Activated naive CD8-positive, alpha-beta T cell treated with anti-CD3 and anti-CD28 coated beads, Interleukin-2, amount 50 U/mL, for 24 hours (primary cell): ENCODE measurements around the gene TAOK1.
A peak's percentile ranks its signal among the peaks of the same experiment; 100 is the strongest.

Source experiments
- ATAC-seq: fragments of 150-1000 bp; cut with Tn5 transposase; one replicate; pipeline ENCODE4 v1.10.0; 2021
- DNase-seq: peaks from one replicate; pipeline ENCODE4 v3.0.0; 2021
- H3K27ac Mint-ChIP-seq: one replicate; pipeline ENCODE4 v1.8.0; 2021; ENCODE audit warnings: mild to moderate bottlenecking, mixed read lengths
- H3K27me3 Mint-ChIP-seq: one replicate; pipeline ENCODE4 v1.8.0; 2021; ENCODE audit warnings: mixed read lengths
- H3K36me3 Mint-ChIP-seq: one replicate; pipeline ENCODE4 v1.8.0; 2021; ENCODE audit warnings: low read depth, mixed read lengths
- H3K4me1 Mint-ChIP-seq: one replicate; pipeline ENCODE4 v1.8.0; 2021; ENCODE audit warnings: mixed read lengths
- H3K4me3 Mint-ChIP-seq: one replicate; pipeline ENCODE4 v1.8.0; 2021; ENCODE audit warnings: mild to moderate bottlenecking, moderate library complexity, mixed read lengths
- H3K9me3 Mint-ChIP-seq: one replicate; pipeline ENCODE4 v1.8.0; 2021; ENCODE audit warnings: mixed read lengths

The TAOK1 gene

DNA sequence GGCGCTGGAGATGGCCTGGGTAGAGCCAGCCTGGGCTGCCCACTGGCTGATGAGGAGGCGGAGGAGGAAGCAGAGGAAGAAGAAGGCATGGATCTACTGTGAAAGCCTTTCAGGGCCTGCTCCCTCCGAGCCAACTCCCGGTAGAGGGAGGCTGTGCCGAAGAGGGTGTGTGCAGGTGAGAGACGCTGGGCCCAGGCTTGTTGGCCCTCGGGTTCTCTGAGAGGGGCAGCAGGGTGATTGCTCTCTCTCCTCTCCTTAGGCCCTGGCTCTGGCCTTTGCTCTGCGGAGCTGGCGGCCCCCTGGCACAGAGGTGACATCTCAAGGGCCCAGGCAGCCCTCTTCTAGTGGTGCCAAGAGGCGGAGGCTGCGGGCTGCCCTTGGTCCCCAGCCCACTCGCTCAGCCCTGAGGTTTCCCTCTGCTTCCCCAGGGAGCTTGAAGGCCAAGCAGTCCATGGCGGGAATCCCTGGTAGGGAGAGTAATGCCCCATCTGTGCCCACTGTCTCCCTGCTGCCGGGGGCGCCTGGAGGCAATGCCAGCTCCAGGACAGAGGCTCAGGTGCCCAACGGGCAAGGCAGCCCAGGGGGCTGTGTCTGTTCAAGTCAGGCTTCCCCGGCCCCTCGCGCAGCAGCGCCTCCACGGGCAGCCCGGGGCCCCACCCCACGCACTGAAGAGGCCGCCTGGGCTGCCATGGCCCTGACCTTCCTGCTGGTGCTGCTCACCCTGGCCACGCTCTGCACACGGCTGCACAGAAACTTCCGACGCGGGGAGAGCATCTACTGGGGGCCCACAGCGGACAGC lies 181.9 kb downstream of the TAOK1 start:
- Mint-ChIP-seq H3K27ac (no peak overlapping the region), H3K36me3 (peaks cover 9% of the 10 kb centered on the region), H3K9me3 (no peaks in the 10 kb centered on the region), H3K4me3 (no peak overlapping the region), H3K27me3 (no peaks in the 10 kb centered on the region), H3K4me1 (peaks cover 16% of the 10 kb centered on the region)
- DNase-seq (no peak), ATAC-seq (no peak)

DNA sequence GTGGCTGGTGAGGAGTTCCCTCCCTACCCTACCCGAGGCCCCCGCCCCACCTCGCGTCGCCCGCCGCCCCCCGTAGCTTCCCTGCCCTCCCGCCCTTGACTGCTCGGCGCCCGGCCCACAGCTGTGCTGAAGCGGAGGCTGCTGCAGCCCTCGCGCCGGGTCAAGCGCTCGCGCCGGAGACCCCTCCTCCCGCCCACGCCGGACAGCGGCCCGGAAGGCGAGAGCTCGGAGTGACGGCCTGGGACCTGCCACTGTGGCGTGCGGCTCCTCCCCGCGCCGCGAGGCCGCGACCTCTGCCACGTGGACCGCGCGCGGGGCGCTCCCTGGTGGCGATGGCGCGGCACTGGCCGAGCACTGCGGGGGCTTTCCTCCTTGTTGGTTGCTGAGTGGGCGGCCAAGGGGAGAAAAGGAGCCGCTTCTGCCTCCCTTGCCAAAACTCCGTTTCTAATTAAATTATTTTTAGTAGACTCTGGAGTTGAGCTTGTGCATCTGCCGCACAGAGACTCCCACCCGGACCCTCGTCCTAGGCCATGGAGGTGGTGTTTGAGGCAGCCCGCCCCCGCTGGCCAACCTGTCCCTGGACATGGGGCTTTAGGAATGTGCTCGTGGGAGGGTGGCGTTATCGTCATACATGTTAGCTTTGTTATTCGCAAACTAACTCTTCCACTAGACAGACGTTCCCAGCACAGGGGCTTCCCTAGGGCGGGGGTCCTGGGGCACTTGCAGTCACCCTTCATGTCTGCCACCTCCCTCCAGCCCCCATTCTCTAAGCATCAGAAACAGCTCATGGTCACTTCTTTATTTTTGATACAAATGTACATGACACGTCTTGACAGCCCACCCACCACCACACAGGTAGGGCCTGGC lies 182.8 kb downstream of the TAOK1 start:
- H3K4me3 Mint-ChIP-seq = no peak overlapping the region
- ATAC-seq (no peak), DNase-seq (peak; percentile 64)
- no peaks in the 10 kb centered on the region for H3K9me3 Mint-ChIP-seq
- H3K27ac Mint-ChIP-seq = peak overlapping the region; percentile 31
- H3K36me3 Mint-ChIP-seq = peaks cover 11% of the 10 kb centered on the region
- peaks cover 16% of the 10 kb centered on the region for H3K4me1 Mint-ChIP-seq
- no peaks in the 10 kb centered on the region for H3K27me3 Mint-ChIP-seq

DNA sequence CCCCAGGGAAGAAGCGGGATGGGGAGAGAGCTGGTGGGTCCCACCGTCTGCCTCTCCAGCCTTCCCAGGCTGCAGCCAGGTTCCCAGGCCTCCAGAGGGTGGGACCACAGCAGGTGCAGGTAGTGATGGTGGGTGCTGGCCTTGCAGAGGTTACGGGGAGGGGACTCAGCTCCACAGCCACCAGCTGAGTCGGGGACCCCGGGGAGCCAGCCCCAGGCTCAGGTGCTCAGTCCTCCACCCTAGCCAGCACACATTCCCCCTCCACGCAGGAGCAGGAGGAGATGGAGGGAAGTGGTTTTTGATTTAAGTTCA lies 183.4 kb downstream of the TAOK1 start:
- DNase-seq (no peak), ATAC-seq (no peak)
- peaks cover 15% of the 10 kb centered on the region for H3K36me3 Mint-ChIP-seq
- peak overlapping the region; percentile 31 for H3K27ac Mint-ChIP-seq
- no peaks in the 10 kb centered on the region for H3K27me3 Mint-ChIP-seq
- no peaks in the 10 kb centered on the region for H3K9me3 Mint-ChIP-seq
- no peak overlapping the region for H3K4me3 Mint-ChIP-seq
- H3K4me1 Mint-ChIP-seq = peaks cover 13% of the 10 kb centered on the region

DNA sequence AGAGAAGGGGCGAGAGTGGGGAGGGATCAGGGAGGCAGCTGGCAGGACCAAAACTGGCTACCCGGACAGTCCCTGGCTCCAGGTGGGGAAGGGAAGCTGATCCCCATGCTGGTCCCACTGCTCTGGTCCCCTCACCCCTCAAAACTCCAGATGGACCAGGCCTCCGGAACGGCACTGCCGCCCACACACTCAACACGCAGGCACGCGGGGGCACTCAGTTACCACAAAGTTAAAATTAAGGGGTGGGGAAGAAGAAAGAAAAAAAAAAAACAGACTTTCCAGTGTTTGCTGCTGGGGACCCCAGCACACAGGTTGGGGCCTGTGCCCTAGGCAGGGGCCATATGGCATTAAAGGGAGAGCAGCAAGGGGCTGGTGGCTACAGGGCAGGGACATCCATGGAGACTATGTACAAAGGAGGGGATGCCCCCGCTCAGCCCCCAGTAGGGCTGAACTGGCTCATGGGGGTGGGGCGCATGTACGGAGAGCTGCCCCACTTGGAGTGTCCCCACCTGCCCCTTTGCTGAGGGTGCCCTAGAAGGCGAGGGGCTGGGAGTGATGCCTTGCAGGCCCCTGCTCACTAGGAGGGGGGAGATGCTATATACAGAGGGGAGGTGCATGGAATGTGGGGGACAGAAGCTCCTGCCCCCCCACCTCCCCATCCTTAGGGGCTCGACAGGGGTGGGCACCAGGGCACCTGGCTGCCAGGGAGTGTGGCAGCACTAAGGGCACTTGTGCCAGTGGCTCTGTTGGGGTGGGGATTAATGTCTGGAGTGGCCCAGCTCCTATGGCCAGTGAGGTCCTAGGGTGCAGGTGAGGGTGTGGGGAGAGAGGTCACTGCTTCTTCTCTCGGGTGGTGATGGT lies 183.9 kb downstream of the TAOK1 start:
- peaks cover 11% of the 10 kb centered on the region for H3K4me1 Mint-ChIP-seq
- no peak overlapping the region for H3K4me3 Mint-ChIP-seq
- H3K27ac Mint-ChIP-seq = peak overlapping the region; percentile 31
- H3K9me3 Mint-ChIP-seq = no peaks in the 10 kb centered on the region
- no peak for DNase-seq
- H3K27me3 Mint-ChIP-seq = no peaks in the 10 kb centered on the region
- H3K36me3 Mint-ChIP-seq = peaks cover 15% of the 10 kb centered on the region
- ATAC-seq = no peak

DNA sequence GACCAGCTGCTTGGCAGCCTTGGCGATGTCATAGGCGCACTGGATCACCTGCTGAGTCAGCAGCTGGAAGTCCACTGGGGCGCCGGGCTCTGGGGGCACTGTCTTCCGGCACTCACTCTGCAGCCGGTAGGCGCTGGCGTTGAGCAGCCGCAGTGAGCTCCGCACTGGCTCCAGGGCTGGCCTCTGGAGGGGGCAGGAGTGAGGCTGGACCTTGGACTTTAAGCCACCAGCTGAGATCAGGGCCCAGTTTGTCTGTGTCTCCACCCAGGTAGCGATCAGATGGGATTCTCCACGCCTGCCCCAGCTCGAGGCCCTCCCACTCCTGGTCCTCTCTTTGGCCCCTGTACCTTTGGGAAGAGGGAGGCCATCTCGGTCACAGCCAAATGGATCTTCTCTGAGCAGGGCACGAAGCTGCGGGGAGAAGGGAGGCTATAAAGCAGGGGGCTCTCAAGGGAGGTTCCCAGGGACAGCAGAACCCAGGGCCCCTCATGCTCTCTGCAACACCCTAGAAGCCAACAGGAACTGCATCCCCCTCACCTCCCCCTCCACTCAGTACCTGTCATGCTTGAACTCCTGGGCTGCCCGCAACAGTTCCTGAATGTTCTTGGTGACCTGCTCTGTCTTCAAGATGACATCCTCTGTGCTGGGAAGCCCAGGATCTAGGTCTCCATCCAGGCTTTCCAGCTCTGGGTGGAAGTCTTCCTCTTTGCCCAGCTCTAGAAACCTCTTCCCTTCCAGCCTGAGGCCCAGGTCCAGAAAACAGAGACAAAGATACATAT lies 184.8 kb downstream of the TAOK1 start:
- Mint-ChIP-seq H3K27me3 (no peaks in the 10 kb centered on the region), H3K4me1 (peaks cover 9% of the 10 kb centered on the region), H3K36me3 (peaks cover 21% of the 10 kb centered on the region), H3K9me3 (no peaks in the 10 kb centered on the region), H3K27ac (no peak overlapping the region), H3K4me3 (no peak overlapping the region)
- DNase-seq = no peak
- no peak for ATAC-seq

DNA sequence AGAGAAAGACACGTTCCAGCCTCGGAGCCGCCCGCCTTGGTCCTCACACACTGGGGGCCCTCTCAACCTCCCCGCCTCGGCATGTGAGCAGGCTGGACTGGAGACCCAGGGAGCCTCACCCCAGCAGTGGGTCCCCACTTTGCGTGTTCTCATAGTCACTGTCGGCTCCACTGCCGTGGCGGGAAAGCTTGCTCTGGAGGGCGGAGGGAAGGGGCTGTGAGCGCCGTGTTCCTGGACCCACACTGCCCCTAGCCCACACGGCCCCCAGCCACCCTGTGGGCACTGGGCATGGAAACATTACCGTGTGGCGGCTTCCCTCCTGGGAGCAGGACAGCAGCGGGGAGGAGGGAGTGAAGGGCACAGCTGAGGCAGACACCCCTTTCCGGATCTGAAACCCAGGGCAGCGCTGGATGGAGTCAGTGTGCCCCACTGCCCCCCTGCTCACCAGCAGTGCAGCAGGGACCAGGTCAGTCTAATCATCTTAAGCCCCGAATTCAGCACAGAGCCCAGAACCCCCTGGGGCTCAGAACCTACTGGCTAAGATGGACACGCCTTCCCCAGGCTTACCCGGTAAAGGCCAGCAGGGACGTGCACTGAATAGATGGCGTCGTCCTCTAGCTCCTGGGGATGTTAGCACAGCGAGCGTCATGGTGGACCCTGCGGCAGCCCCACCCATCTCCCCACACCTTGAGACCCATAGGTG lies 185.5 kb downstream of the TAOK1 start:
- ATAC-seq (no peak), DNase-seq (no peak)
- Mint-ChIP-seq H3K9me3 (no peaks in the 10 kb centered on the region), H3K36me3 (peaks cover 28% of the 10 kb centered on the region), H3K4me3 (no peak overlapping the region), H3K4me1 (peaks cover 16% of the 10 kb centered on the region), H3K27ac (no peak overlapping the region), H3K27me3 (no peaks in the 10 kb centered on the region)

DNA sequence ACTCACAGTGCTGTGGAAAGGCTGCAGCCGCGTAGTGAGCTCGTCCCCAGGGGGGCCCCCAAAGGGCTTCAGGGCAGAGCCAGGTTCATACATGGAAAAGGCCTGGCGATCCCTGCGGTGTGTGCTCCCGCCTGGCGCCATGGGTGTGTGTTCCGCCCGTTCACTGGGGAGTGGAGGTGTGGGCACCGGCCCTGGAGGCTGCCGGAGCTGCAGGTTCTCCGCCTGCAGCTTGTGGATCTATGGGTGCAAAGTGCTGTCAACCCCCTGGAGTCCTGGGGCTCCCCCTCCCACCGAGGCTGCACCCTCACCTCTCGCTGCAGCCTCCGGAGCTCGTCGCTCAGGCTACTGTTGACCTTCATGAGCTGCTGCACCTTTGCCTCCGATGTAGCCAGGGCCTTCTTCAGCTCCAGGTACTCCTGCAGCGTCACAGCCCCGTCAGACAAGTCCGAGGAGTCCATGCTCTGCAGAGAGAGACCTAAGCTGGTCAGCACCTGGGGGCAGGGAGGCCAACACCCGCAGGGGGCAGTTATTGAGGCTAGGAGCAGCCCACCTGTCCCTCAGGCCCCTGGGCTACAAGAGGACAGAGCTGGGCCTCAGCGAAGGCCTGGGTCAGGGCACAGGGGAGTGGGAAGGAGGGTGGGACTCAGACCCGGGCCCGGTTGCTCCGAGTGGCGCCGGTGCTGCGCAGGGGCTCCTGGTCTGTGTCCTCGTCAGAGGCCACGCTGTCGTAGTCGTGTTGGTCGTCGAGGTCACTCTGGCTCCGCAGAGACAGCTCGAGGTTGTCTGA lies 186.2 kb downstream of the TAOK1 start:
- no peak for DNase-seq
- Mint-ChIP-seq H3K27me3 (no peaks in the 10 kb centered on the region), H3K9me3 (no peaks in the 10 kb centered on the region), H3K36me3 (peaks cover 29% of the 10 kb centered on the region), H3K27ac (no peak overlapping the region), H3K4me1 (peaks cover 21% of the 10 kb centered on the region), H3K4me3 (no peak overlapping the region)
- ATAC-seq = no peak

DNA sequence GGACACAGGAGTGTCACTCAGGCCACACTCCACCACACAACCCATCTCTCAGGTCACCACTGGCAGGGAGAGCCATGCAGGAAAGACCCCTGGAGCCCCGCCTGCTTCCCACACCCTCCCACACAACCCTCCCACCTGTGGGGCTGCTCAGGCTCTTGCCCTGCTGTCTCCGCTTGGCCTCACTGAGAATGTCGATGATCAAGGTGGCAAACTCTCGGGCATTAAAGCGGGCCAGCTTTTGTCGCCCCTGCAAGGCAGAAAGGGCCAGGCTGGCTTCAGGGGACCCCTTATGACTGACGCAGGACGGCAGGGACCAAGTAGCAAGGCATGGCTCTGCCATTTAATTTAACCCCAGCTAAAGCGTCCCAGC lies 186.8 kb downstream of the TAOK1 start:
- ATAC-seq = no peak
- no peak overlapping the region for H3K4me3 Mint-ChIP-seq
- no peak for DNase-seq
- H3K9me3 Mint-ChIP-seq = no peaks in the 10 kb centered on the region
- no peaks in the 10 kb centered on the region for H3K27me3 Mint-ChIP-seq
- peaks cover 21% of the 10 kb centered on the region for H3K4me1 Mint-ChIP-seq
- peaks cover 29% of the 10 kb centered on the region for H3K36me3 Mint-ChIP-seq
- no peak overlapping the region for H3K27ac Mint-ChIP-seq

DNA sequence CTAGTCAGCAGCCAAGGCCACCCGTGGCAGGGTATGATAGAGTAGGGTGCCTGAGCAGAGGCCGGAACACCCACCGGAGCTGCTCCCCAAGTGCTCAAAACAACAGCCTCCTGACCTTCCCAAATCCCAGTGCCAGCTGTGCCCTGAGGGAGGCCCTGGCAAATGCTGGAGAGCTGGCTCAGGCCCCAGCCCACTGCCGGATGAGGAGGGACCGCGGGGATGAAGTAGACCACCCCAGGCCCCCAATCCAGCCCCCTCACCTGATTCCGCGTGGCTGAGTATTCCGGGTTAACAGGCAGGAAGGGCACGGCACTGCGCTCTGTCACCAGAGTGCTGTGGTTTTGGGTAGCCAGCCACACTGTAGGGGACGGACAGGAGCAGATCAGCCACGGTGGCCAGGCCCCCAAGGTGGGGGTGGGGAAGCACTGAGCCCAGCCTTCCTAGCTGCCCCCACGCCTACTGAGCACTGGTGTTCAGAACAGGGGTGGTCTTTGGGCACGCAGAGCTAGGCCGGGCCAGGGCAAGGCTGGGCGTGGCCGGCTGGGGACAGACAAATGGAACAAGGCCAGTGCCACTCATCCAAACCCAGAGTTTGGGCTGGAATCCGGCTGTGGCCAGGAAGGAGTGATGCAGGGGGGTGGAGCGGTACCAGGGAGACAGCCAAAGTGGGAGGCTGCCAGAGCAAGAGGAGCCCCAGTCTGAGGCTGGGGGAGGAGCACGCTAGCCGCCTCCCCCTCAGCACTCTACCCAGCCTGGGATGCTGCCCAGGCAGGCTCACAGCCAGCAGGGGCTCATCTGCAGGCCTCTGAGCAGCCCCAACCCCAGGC lies 187.4 kb downstream of the TAOK1 start:
- Mint-ChIP-seq H3K36me3 (peaks cover 36% of the 10 kb centered on the region), H3K4me1 (peaks cover 21% of the 10 kb centered on the region), H3K27me3 (no peaks in the 10 kb centered on the region), H3K27ac (no peak overlapping the region), H3K9me3 (no peaks in the 10 kb centered on the region), H3K4me3 (no peak overlapping the region)
- ATAC-seq = no peak
- no peak for DNase-seq

DNA sequence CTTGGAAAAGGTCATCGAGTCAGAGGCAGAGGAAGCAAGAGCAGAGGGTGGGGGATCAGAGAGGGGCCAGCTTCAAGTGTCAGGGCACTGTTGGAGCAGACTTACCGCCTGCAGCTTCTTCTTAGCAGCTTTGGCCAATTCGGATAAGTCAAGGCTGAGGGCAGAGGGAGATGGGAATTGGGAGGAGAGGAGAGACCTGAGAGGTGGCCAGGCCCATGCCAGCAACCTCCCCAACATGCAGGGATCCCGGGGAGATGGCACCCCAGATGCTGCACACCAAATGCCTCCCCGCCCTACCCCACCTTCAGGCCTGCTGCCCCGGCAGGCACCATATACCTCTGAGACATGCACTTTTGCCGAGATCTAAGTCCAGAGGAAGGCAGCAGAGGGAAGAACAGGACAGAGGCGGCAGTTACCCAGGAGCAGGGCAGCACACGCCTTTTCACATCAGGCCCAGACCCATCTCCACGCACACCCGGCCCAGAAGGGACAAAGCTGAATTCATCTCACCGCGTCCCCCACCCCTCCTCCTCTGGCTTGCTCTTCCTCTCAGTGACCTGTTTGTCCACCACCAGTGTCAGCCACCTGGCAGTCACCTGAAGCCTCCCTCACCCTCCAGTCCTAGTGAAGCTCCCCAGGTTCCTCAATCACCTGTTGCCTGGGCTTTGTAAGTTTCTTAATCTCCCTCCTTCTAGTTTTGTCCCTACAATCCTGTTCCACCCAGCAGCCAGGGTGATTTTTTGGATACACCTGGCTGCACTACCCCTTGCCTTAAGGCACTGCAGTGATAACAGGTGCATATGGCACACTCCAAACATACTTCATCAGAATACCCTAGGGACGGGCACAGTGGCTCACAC lies 188.7 kb downstream of the TAOK1 start:
- no peaks in the 10 kb centered on the region for H3K27me3 Mint-ChIP-seq
- no peak overlapping the region for H3K4me3 Mint-ChIP-seq
- ATAC-seq (no peak), DNase-seq (no peak)
- no peaks in the 10 kb centered on the region for H3K9me3 Mint-ChIP-seq
- peaks cover 45% of the 10 kb centered on the region for H3K36me3 Mint-ChIP-seq
- no peak overlapping the region for H3K27ac Mint-ChIP-seq
- peaks cover 14% of the 10 kb centered on the region for H3K4me1 Mint-ChIP-seq

DNA sequence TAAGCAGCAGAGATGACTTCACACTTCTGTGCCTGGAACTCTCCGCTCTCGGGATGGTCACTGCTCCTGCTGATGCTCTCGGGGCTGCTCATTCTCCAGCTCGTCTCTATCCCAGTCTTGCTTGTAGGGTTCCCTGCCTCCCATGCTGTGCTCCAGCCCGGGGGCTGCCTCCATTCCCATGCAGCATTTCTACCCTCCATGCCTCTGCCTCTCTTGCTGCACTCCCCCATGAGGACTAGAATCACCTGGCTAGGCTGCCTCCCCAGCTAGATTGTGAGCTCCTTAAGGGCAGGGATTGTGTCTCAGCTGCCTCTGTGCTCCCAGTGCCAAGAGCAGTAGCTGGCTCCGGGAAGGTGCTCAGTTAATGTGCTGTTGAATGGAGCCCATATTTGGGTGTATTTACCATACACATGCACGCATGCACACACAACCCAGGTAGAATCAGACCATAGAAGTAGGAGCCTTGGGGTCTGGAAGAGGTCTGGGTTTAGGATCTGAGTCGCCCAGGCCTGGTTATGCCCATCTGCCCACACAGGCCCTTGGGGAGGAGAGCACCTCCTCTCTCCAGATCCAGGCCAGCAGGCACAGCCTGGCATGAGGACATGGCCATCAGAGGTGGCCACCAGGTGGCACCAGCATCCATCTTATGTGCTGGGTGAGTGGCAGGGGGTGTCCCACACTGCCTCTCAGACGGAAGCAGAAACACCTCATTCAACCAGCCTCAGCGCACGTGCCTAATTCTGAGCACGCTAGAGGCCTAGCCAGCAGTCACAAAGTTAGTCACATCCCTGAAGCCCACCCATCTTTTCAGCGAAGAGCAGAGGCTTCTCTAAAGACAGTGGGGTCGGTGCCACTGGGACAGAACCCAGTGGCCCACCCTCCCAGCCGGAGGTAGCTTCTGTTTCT lies 190.0 kb downstream of the TAOK1 start:
- H3K4me1 Mint-ChIP-seq = peaks cover 27% of the 10 kb centered on the region
- H3K36me3 Mint-ChIP-seq = peaks cover 38% of the 10 kb centered on the region
- peak; percentile 90 for ATAC-seq
- no peaks in the 10 kb centered on the region for H3K27me3 Mint-ChIP-seq
- H3K27ac Mint-ChIP-seq = peak overlapping the region; percentile 84
- DNase-seq = peak; percentile 89
- H3K9me3 Mint-ChIP-seq = no peaks in the 10 kb centered on the region
- H3K4me3 Mint-ChIP-seq = no peak overlapping the region
